Kidney capillary endothelial cell (primary cell): ENCODE measurements around the gene GLO1.

Experiments used
- DNase-seq: peaks from one replicate; pipeline ENCODE4 v3.0.0-alpha.2; 2018; ENCODE audit warnings: low spot score

GLO1 gene

DNA sequence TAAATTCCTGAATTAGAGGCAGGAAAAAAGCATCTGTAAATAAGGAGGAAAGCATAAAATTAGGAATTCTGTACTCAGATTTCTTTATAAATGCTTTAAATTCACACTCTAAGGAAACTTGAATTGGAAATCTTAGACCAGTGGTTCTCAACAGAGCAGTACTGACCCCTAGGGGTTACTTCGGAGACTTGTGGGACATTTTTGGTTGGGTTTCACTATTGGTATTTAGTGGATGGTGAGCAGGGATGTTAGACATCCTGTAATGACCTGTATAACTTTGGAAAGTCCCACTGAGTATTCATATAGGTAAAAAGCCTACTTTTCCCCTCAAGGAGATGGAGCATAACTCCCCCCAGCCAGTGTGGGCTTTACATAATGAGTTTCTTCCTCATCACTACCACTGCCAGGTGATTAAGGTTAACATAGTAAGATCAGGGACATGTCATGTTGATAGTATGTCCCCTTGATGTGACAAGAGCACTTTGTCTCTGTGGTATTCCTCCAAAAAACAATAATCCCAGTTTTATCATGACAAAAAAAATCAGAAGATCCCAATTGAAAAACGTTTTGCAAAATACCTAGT is 31.0 kb downstream of the GLO1 start:
- DNase-seq, result peak; percentile 53

DNA sequence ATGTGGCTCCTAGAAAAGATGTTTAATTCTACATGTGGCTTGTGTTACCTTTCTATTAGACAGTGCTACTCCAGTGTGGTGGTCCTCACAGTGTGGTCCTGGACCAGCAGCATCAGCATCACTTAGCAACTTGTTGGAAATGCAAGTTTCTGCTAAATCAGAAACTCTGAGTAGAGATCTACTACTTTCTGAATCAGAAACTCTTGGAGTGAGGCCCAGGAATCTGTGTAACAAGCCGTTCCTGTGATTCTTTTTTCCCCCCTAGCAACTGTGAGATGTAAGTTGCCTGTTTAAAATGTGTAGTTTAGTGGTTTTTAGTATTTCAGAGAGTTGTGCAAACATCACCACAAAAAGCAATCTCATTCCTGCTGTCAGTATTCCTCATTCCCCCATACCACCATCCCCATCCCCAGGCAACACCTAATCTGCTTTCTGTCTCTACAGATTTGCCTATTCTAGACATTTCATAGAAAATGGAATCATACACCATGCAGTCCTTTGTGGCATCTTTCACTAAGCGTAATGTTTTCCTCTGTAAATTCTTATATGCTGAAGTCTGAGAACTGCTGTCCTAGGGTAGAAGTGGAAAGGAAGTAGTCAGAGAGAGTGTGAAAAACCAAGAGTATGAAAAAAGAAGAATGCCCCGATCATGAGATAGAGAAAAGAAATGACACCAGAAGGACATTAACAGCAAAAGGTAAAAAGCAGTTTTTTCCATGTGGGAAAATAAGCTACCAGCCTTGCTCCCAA is 44.4 kb downstream of the GLO1 start:
- DNase-seq, result no peak

DNA sequence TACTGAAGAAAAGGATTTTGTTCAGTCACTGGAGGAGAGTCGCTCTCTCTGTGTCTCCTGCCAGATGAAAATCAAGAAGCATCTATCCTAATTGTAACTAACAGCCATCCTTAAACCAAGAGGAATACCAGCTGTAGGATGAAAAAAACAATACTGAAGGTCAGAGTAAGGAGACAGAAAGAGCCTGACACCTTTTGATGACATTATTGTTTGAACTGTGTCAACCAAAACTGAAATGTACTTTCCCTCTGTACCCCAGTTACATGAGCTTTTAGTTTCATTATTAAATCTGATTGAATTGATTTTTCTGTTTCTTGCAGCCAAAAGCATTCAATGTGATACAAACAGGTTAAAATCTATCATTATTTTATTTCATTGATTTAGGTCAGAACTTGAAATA is 46.0 kb downstream of the GLO1 start:
- no peak for DNase-seq

DNA sequence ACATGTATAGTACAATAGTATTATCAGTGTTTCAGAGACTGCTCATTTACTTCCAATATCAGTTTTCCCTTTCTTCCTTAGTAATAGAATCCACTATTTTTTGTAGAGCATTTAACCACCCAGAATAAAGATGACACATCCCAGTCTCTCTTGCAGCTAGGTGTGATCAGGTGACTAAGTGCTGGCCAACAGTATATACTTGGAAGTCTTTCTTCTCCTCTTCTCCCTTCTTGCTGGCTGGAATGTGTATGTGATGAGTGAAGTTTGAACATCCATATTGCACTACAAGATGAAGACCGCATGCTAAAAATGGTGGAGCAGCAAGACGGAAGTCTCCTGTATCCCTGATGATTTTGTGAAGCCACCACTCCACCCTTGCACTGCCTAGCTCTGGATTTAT is 48.7 kb downstream of the GLO1 start:
- DNase-seq, result no peak

DNA sequence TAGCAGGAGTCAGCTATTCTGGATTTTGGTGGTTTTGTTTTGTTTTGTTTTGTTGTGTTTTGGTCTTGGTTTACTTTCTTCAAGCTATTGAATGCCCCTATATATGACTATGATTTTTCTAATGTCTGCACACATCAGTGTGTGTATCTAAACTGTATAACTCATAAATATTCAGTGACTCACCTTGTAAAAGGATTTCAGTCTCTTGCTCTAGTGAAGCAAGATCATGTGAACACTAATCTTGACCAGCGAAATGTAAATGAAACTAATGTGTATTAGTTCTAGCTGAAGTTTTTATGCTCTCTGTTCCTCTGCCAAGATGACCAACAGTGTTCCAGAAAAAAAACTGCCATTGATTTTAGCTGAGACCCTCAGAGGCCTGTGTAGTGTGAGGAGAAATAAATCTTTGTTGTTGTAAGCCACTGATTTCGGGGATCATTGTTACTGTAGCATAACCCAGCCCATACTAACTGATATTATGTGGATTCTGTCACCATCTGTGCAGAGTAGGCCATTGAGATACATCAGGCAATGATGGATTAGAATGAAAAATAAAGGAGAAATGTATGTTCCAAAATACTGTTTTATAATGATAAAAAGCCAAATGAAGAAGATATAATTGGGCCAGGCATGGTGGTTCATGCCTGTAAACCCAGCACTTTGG is 51.7 kb downstream of the GLO1 start:
- DNase-seq, result no peak

DNA sequence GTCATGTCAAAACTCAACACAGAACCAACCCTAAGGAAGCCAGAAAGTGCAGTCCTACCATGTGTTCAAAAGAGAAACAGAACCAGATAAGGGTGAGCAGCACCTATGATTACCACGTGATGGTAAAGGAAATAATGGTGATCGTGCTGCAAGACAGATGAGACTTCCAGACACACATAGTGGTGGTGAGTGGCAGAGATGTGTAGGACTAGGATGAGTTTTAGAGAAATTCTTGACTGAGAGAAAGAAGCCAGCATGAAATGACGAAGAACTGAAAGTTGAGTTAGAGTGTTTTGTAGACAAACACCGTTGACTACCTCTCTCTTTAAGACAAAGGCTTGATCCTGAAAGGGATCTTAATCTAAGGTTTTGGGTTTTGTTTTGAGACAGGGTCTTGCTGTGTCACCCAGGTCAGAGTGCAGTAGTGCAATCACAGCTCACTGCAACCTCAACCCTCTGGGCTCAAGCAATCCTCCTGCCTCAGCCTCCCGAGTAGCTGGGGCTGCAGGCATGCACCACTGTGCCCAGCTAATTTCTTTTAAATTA is 52.7 kb downstream of the GLO1 start:
- DNase-seq, result no peak

DNA sequence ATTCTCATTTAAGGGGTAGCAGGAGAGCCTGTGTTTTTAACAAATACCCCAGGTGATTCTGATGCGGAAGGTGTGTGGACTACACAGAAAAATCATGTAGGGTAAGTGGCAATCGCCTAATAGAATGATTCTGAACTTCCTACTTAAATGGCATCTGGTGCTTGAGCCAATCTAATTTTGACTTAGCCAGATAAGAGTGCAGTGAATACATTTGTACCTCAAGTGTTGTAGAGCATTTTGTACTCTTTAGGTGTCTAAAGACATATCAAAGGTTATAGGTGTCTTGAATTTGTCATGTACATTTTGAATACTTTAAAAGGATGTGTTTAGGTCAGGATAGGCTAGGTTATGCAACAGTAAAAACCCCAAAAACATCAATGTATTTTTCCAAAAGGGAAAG is 53.2 kb downstream of the GLO1 start:
- no peak for DNase-seq

DNA sequence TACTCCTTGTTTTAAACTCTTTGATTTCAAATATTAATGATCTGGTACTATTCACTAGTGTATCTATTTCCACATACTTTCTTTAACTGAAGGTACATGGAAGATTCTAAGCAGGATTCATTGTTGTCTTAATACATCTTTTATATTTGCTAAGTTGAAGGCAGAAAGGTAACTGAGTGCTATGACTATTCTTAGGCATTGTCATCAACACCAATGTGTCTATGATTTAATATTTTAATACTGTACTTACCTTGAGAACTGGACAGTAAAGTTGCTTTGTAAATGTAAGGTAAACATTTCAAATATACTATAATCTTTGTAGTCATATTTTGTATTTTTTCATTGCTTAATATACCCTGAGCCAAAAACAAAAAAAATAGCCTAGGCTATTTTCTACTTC is 54.3 kb downstream of the GLO1 start:
- DNase-seq, result no peak

DNA sequence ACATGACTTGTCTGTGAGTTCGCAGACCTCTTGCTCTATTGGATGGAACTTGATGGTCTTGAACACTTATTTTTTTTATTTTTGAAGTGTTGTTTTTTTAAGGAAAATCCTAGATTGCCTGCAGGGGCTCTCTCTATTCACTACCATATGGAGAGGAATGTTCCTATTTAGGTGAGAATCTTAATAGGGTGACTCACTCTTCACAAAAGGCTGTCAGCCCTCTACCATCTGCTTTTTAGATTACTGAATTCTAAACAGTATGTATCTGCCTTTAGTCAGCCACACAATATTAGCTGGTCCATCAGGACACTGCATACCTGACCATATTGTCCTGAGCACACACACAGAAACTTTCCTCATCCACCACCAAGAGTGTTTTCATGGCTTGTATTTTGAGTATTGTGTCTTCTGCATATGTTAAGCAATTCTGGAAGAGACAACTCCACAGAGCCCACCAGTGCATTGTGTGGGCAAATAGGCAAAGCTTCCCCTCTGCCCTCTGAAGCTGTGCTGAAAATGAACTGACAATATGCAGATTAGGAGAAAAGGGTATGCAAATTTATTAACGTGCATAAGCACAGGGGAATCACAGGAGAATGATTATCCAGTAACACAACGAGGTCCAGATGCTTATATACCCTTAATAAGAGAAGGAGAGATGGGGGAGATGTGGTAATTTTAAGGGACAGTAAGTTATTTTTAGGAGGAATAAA is 56.6 kb downstream of the GLO1 start:
- no peak for DNase-seq

DNA sequence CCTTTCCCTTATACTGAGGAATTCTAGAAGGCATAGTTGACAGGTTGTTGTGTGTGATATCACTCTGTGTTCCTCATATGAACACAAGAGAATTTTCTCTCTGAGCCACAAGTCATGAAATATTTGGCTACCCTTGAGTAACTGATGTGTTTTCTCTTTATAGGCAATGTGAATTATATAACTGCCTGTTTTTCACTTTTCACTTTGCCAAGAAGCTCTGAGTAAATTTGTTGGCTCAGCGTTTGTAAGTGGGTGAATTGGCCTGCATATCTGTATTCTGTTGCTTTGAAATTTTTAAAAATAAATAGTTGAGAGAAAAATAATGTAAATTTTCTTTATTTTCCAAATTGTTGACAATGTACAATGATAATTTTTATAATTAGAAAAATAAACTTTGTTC is 58.0 kb downstream of the GLO1 start:
- no peak for DNase-seq

DNA sequence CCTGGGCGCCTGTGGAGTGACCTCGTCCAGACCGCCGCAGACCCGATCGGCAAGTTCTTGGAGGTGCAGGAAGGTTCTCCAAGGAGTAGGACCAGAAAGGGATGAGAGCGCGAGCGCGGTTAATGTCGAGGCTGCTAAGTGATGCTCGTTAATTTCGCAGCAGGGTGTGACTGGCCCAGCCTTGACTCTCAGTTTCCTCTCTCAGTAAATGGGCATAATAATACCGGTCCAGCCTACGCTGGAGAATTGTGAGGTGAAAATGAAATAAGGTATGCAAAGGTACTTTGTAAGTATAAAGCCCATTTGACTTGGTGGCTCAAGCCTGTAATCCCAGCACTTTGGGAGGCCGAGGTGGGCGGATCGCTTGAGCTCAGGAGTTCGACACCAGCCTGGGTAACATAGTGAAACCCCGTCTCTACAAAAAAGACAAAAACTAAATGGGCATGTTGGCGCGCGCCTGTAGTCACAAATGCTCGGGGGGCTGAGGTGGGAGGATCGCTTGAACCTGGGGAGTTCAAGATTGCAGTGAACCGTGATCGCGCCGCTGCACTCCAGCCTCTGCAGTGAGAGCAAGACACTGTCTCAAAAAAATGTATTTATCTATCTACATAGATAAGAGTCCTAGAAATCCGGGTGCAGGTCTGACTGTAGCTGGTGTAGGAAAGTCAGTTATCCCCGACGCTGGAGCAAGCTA is 62.6 kb downstream of the GLO1 start:
- DNase-seq, result no peak

DNA sequence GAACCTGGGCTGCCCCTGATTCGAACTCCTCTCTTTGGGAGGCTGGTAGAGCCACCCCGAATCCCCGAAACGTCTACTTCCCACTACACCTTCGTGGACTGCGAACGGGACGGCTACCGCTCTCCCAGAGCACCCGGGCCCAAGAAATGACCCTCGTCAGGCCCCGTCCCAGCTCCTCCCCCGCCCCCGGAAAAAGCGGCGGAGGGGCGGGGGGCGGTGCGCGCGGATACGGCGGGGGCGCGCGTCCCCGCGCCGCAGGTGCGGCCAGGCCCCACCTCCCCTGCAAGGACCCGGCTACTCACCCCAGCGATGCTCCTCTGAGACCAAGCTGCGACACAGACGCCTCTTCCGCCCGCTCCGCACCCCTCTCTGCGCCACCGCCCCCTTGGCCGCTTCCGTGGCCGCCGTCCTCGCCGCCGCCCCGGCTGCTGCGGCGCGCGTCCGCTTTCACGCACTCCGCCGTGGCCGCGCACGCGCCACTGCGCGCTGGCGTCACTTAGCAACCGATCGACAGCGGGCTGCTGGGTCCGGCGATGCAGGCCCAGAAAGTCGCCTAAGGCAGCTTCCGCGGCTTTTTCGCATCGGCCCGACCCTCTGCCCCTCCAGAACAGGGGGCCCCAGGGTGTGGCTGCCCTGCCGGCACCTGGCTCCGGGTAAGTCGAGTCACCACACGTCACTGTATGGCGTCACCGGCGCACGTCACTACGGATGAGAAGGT is 63.3 kb downstream of the GLO1 start, which contains the start of gene BTBD9:
BTBD9 (minus strand) TSS at position 432 of the 718 bp plus-strand sequence.
- DNase-seq, result peak; percentile 63

DNA sequence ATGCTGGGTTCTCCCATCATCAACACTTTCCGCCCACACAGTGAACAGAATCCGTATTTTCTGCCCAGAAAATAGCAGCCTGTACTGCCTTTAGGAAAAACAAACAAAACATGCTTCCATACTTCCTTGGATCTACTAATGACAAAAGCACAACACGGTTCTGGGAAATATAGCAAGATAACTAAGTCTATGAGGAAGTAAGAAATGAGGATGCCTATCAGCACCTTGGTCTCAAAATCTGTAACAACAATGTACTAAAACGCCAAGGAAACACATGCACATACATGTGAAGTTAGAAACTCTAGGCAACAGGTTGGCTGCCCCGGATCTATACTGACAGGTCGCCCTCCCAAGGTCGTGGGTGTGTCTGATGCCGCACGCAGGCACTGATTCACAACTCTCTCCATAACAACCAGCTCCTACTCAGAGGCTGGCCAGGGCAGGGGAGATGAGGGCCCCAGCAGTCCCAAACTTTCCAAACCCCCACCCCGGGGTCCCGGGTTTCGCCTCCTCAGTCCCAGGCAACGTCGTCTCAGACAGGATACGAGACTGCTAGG is 63.9 kb downstream of the GLO1 start:
- peak; percentile 15 for DNase-seq

DNA sequence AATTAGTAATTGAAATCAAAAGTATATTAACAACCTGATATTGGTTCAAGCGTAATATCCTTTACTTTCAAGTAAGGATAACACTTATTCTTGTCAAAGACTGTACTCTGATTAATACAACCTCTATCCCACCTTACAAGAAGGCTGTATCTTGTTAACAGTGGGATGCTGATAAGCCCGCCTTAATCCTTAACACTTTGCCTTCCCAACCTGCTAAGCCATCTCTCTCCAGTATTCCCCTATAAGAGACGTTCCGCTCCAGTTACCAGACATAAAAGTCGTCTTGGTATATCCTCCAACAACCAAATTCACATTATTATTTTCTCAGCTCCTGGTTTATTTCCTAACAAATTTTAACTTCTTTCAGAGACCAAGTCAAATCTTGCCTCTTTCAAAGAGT is 65.2 kb downstream of the GLO1 start:
- DNase-seq, result no peak

DNA sequence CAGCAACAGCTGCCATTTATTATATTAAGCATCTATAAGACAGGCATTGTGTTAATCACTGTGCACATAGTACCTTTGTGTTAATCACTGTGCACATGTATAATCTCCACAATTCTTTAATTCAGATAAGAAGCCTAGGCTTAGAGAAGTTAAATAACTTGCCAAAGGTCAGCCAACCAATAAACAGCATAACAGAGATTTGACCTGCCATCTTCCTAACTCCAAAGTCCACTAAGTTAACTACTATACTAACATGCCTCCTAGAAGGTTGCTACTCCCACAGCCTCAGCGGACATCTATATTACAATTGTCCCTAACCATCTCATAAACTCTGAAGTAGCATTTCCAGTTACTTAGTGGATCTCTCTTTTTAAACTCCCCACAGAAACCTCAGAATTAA is 66.9 kb downstream of the GLO1 start:
- no peak for DNase-seq

DNA sequence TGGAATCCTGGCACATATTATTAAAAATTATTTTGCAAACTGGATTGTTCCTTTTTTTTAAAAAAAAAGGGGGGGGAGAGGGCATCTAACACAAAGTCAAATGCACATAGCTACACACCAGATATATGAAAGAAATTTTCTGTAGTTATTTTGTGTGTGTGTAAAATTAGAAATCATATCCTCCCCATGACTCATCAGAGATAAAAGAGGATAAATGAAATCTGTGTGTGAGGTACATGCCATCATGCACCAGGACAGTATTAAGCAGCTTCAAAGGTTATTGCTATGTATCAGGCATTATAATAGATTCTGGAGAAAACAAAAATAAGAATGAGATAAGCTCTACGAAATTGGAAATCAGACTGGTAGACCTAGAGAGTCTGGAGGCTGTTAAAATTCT is 68.4 kb downstream of the GLO1 start:
- peak; percentile 4 for DNase-seq

DNA sequence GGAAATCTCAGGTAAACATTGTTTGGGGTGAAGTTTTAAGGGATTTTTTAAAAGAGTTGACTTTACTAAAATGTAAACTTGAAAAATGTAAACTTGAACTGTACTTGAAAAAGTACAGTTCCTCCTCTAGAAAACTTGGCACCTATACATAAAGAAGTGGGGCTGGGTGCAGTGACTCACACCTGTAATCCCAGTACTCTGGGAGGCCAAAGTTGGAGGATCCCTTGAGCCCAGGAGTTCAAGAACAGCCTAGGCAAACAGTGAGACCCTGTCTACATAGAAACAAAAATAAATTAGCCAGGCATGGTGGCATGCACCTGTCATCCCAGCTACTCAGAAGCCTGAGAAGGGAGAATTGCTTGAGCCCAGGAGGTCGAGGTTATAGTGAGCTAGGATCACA is 70.5 kb downstream of the GLO1 start:
- no peak for DNase-seq

DNA sequence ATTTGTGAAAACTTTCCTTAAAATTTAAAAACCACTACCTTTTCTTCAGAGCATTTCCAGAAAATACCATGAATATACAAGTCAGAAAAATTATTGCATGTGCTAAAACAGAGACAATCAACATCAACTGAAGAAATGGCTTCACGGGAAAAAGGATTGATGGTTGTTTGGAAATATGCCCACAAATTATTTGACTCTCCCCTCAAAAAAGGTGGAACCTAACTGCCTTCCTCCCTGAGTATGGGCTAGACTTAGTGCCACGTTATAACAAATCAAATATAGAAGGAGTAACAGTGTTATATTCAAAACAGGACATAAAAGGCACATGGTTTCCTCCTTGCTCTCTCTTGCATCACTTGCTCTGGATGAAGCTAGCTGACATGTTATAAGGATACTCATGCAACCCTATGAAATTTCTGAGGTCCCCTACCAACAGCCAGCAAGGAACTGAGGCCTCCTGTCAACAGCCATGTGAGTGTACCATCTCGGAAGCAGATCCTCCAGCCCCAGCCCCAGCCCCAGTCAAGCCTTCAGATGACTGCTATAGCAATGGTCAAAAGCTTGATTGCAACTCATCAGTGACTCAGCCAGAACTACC is 71.7 kb downstream of the GLO1 start:
- no peak for DNase-seq
